Measurements from ENCODE around the gene BIRC7.

Gene BIRC7, protein sequence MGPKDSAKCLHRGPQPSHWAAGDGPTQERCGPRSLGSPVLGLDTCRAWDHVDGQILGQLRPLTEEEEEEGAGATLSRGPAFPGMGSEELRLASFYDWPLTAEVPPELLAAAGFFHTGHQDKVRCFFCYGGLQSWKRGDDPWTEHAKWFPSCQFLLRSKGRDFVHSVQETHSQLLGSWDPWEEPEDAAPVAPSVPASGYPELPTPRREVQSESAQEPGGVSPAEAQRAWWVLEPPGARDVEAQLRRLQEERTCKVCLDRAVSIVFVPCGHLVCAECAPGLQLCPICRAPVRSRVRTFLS

DNA sequence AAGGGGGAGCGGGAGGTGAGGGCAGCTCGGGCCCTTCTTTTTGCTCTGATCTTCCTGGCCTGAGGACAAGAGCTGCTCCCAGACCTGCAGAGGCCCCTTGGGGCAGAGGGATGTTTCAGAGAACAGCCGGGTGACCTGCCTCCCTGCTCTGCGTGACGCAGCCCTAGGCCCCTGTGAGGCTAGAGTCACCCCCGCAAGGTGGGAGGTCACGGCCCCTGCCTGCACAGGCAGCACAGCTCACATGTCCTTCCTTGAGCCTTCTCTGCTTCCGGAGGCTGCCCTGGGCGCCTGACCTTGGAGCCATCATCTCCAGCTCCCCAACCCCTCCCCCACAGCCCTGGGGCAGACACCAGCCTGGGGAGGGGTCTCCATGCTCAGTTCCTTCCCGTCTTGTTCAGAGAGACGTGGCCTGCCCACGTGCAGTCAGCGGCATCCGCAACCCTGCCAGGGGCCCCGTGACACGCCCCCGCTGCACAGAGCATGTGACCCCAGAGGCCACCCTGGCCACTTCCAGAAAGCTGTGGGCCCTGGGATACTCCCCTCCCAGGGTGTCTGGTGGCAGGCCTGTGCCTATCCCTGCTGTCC lies at the start of gene BIRC7:
Gene BIRC7 (plus strand): TSS at position 507 of the 585 bp plus-strand sequence. CDS start 192 bp downstream, outside the sequence.
- H3K27me3 ChIP-seq (ENCODE audit: insufficient read depth, low read length), result peaks cover 6% of the 10 kb centered on the region; the same call in 1 of the 2 replicates
- H3K9ac ChIP-seq (ENCODE audit: low read depth, low read length), result no peak within 1 kb of the TSS
- H3K4me3 ChIP-seq (ENCODE audit: low read length), result peak within 1 kb of the TSS; percentile 40; the same call in 1 of the 2 replicates
- H3K36me3 ChIP-seq (ENCODE audit: insufficient read depth, low read depth, low read length), result no peaks in the 10 kb centered on the region
- no peak within 1 kb of the TSS for H3K27ac ChIP-seq (ENCODE audit: low read length)
- H3K4me1 ChIP-seq (ENCODE audit: insufficient read depth, low read length), result peaks cover 3% of the 10 kb centered on the region; the same call in 1 of the 2 replicates
- no peaks in the 10 kb centered on the region for H3K9me3 ChIP-seq (ENCODE audit: insufficient read depth, low read depth, low read length)

DNA sequence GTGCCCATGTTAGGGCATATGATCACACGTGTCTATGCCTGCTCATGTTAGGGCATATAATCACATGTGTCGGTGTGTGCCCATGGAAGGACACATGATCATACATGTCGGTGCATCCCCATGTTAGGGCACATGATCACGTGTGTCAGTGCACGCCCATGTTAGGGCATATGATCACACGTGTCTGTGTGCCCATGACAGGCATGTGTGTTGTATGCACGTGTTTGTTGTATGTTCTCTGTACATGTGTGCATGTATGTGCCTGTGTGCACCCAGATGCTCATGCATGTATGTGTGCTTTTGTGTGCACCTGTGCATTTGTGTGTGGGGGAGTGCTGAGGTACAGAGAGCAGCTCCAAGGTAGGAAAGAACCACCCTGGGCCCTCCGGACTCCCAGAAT lies 49.6 kb upstream of the BIRC7 start:
- H3K4me3 ChIP-seq (ENCODE audit: low read length), result no peak overlapping the region
- H3K27me3 ChIP-seq (ENCODE audit: insufficient read depth, low read length), result peaks cover 22% of the 10 kb centered on the region
- H3K9ac ChIP-seq (ENCODE audit: low read depth, low read length), result no peak overlapping the region
- H3K36me3 ChIP-seq (ENCODE audit: insufficient read depth, low read depth, low read length), result no peaks in the 10 kb centered on the region
- H3K9me3 ChIP-seq (ENCODE audit: insufficient read depth, low read depth, low read length), result no peaks in the 10 kb centered on the region
- no peaks in the 10 kb centered on the region for H3K4me1 ChIP-seq (ENCODE audit: insufficient read depth, low read length)
- H3K27ac ChIP-seq (ENCODE audit: low read length), result no peak overlapping the region

DNA sequence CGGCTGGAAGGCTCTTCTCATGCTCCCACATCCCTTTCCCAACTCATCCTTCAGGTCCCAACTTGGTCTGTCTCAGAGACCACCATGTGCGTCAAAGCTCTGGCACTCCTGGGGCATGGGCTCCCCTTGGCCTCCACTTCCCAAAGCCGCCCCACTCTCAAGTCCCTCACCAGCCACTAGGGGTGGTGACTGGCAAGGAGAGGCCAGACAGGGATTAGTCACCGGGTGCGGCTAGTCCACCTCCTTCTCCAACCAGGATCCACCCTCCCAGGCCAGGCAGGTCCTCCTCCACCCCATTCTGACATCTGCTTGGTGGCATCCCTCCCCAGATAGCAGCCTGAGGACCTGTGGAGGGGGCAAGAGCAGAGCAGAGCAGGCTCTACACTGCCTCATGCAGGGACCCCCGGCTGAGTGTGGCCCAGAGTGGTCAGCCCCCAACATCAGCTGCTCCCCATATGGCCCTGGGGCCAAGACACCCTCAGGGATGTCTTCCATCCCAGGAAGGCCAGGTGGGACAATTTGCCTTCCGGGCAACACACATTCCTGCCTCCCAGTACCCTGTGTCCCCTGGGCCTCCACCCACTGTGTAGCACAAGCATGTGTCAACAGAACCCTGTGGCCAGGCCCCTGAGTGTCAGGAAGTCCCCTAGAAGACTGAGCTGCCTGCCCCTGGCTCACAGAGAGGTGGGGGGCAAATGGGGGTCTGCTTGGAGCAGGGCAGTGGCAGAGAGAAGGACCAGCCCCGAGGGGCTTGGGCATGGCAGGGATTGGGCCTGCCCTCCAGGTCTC lies 49.0 kb upstream of the BIRC7 start:
- Histone ChIP-seq H3K36me3 (ENCODE audit: insufficient read depth, low read depth, low read length) (no peaks in the 10 kb centered on the region), H3K4me1 (ENCODE audit: insufficient read depth, low read length) (no peaks in the 10 kb centered on the region), H3K9ac (ENCODE audit: low read depth, low read length) (no peak overlapping the region), H3K27ac (ENCODE audit: low read length) (no peak overlapping the region), H3K4me3 (ENCODE audit: low read length) (no peak overlapping the region), H3K27me3 (ENCODE audit: insufficient read depth, low read length) (peaks cover 21% of the 10 kb centered on the region; the same call in 1 of the 2 replicates), H3K9me3 (ENCODE audit: insufficient read depth, low read depth, low read length) (no peaks in the 10 kb centered on the region)

DNA sequence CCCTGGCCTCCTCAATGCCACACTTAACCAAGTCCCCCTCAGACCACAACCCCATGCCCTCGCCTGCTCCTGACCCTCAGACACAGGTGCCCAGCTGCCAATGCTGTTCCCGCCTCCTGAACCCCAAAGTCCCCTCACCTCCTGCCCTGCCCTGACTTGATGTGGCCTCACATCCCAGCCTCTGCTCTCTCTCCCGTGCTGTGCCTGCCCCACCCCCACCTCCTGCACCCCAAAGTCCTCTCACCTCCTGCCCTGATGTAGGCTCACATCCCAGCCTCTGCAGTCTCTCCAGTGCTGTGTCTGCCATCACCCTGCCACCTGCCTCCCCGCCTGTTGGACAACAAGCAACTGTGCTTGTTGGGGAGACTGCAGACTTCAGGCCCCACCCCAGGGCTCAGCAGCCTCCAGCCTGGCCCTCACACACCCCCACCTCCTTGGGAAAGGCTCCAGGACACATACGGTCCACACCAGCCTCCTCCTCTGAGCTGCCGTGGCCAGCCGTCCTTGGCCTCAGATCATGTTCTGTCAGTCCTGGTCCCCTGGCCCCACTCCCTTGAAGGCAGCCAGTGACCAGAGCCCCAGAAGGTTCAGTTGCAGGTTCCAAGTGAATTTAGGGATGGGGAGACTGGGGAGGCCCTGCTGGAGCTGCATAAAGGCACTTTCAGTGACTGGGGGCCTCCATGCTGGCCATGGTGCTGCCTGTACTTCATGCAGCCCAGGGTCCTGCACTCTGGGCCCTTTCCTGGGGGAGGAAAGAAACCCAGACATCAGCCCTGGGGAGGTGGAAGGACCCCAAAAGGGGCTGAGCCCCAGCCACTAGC lies 48.2 kb upstream of the BIRC7 start:
- H3K9me3 ChIP-seq (ENCODE audit: insufficient read depth, low read depth, low read length), result no peaks in the 10 kb centered on the region
- no peaks in the 10 kb centered on the region for H3K4me1 ChIP-seq (ENCODE audit: insufficient read depth, low read length)
- no peak overlapping the region for H3K9ac ChIP-seq (ENCODE audit: low read depth, low read length)
- H3K27ac ChIP-seq (ENCODE audit: low read length), result no peak overlapping the region
- H3K27me3 ChIP-seq (ENCODE audit: insufficient read depth, low read length), result peaks cover 21% of the 10 kb centered on the region; the same call in 1 of the 2 replicates
- no peaks in the 10 kb centered on the region for H3K36me3 ChIP-seq (ENCODE audit: insufficient read depth, low read depth, low read length)
- H3K4me3 ChIP-seq (ENCODE audit: low read length), result no peak overlapping the region

DNA sequence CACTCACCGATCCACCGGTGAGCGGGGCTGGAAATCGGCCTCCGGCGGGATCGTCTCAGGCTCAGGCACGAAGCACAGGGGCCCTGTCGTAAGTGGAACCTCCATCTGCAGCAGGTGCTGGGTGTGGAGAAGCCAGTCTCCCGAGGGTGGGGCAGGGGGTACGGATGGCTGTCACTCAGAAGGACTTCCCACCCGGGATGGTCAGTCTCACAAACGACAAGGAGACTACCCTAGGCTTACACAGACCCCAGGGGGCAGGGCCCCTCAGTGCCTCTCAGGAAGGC lies 47.6 kb upstream of the BIRC7 start:
- H3K36me3 ChIP-seq (ENCODE audit: insufficient read depth, low read depth, low read length), result no peaks in the 10 kb centered on the region
- no peak overlapping the region for H3K9ac ChIP-seq (ENCODE audit: low read depth, low read length)
- H3K9me3 ChIP-seq (ENCODE audit: insufficient read depth, low read depth, low read length), result no peaks in the 10 kb centered on the region
- H3K4me1 ChIP-seq (ENCODE audit: insufficient read depth, low read length), result no peaks in the 10 kb centered on the region
- H3K4me3 ChIP-seq (ENCODE audit: low read length), result no peak overlapping the region
- H3K27ac ChIP-seq (ENCODE audit: low read length), result no peak overlapping the region
- H3K27me3 ChIP-seq (ENCODE audit: insufficient read depth, low read length), result peaks cover 21% of the 10 kb centered on the region; the same call in 1 of the 2 replicates

DNA sequence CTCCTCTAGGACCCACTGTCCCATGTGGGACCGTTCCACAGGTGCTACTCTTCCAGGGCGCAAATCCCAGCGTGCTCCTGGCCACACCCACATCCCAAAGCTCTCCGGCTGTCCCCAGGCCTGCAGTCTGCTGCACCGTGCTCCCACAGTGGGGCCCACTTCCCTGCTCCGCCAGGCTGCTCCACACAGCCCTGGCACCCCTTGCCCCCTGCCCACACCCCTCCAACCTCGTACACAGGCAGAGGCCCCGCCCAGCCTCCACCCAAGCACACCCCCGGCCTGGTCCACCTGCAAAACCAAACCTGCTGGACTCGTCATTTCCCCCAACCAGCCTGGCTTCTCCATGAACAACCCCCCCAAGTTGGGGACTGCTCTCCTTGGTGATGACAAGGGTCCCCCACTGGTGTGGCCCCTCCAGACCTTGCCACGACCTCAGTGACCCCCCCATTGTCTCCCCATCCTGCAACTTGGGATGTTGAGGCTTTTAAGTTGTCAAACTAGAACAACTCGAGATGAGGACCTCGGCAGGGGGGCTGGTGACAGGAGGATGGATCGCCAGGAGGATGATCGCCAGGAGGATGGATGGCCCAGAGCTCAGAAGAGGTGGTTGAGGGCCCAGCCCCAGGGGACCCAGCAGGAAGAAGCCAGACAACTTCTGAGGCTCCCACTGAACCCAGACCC lies 46.9 kb upstream of the BIRC7 start:
- H3K27me3 ChIP-seq (ENCODE audit: insufficient read depth, low read length), result peaks cover 21% of the 10 kb centered on the region; the same call in 1 of the 2 replicates
- H3K4me1 ChIP-seq (ENCODE audit: insufficient read depth, low read length), result no peaks in the 10 kb centered on the region
- H3K27ac ChIP-seq (ENCODE audit: low read length), result no peak overlapping the region
- no peaks in the 10 kb centered on the region for H3K9me3 ChIP-seq (ENCODE audit: insufficient read depth, low read depth, low read length)
- H3K9ac ChIP-seq (ENCODE audit: low read depth, low read length), result no peak overlapping the region
- H3K36me3 ChIP-seq (ENCODE audit: insufficient read depth, low read depth, low read length), result no peaks in the 10 kb centered on the region
- H3K4me3 ChIP-seq (ENCODE audit: low read length), result no peak overlapping the region

DNA sequence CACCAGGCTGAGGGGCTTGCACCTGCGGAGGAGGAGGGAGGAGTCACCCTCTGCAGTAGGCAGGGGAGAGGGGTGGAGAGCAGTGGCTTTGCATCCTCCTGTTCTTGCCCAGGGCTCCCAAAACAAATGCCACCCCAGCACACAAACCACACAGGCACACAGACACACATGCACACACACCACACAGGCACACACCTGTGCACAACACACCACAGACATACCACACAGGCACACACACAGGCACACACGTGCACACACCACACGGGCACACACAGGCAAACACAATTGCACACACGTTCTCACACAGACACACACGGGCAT lies 46.4 kb upstream of the BIRC7 start:
- no peaks in the 10 kb centered on the region for H3K9me3 ChIP-seq (ENCODE audit: insufficient read depth, low read depth, low read length)
- H3K27me3 ChIP-seq (ENCODE audit: insufficient read depth, low read length), result peaks cover 17% of the 10 kb centered on the region; the same call in 1 of the 2 replicates
- H3K4me1 ChIP-seq (ENCODE audit: insufficient read depth, low read length), result no peaks in the 10 kb centered on the region
- H3K4me3 ChIP-seq (ENCODE audit: low read length), result no peak overlapping the region
- no peaks in the 10 kb centered on the region for H3K36me3 ChIP-seq (ENCODE audit: insufficient read depth, low read depth, low read length)
- no peak overlapping the region for H3K9ac ChIP-seq (ENCODE audit: low read depth, low read length)
- no peak overlapping the region for H3K27ac ChIP-seq (ENCODE audit: low read length)

DNA sequence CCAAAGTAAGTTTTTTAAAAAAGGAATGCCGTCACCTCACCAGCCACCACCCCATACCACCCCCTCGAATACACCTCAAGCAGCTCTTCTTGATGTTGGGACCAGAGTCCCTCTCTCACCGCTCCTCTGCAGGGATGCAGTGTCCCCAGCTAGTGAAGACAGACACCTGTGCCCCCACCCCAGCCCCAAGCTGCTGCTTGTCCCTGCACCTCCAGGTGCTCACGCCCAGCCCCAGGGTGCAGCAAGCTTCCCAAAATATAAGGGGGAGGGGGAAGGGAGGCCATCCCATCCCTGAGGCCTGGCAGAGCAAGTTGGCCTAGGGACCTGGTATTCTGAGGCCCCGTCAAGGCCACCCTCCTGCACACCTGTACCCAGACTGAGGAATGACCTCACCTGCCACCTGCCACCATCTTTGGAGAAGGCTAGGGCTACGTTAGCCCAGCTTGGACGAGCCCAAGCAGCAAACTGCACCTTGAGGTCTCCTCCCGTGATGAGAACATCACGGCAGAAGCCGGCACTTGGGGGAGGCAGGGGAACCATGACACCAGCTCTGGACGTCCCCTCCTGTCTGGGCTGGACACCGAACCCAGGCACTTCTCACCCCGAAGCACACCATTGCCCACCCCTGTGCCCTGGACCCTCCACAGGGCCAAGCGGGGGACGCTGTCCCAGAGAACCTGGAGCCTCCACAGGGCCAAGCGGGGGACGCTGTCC lies 45.7 kb upstream of the BIRC7 start:
- Histone ChIP-seq H3K4me1 (ENCODE audit: insufficient read depth, low read length) (no peaks in the 10 kb centered on the region), H3K9ac (ENCODE audit: low read depth, low read length) (no peak overlapping the region), H3K9me3 (ENCODE audit: insufficient read depth, low read depth, low read length) (no peaks in the 10 kb centered on the region), H3K27me3 (ENCODE audit: insufficient read depth, low read length) (peaks cover 11% of the 10 kb centered on the region; the same call in 1 of the 2 replicates), H3K27ac (ENCODE audit: low read length) (no peak overlapping the region), H3K4me3 (ENCODE audit: low read length) (no peak overlapping the region), H3K36me3 (ENCODE audit: insufficient read depth, low read depth, low read length) (peaks cover 4% of the 10 kb centered on the region; the same call in 1 of the 2 replicates)

DNA sequence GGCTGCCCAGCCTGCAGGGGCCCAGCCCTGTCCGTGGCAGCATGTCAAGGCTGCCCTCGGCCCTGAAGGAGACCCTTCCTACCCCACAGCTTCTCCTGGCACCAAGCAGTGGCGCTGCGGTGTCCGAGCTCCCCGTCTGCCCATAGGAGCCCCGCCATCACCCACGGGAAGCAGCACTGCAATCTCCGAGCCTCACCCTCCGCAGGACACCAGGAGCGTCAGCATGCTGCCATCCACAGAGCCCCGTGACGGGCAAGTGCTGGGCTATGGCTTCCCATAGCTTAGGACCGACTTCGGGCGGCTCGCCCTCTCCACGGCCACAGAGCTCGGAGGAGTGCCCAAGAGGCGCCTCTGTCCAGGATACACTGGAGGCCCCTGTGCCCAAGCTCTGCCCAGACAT lies 44.9 kb upstream of the BIRC7 start:
- Histone ChIP-seq H3K9ac (ENCODE audit: low read depth, low read length) (no peak overlapping the region), H3K27me3 (ENCODE audit: insufficient read depth, low read length) (peaks cover 8% of the 10 kb centered on the region; the same call in 1 of the 2 replicates), H3K36me3 (ENCODE audit: insufficient read depth, low read depth, low read length) (peaks cover 12% of the 10 kb centered on the region), H3K4me3 (ENCODE audit: low read length) (no peak overlapping the region), H3K27ac (ENCODE audit: low read length) (no peak overlapping the region), H3K4me1 (ENCODE audit: insufficient read depth, low read length) (no peaks in the 10 kb centered on the region), H3K9me3 (ENCODE audit: insufficient read depth, low read depth, low read length) (no peaks in the 10 kb centered on the region)

DNA sequence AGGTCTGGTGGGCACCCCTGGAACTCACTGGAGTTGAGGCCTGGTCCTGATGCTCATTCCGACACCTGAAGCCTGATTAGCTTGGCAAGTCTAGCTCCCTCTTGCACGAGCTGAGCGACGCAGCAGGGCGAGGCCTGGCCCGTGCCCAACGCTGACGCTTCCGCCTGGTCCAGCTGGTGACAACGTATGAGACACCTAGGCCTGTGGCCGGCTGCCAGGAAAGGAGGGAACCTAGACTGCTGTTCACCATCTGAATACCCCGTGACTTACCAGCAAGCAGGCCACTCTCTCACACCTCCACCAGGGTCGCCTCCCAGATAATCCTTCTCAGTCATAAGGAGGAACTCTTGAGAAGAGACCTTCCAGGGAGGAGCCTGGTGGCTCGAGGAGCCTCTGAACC lies 44.3 kb upstream of the BIRC7 start:
- Histone ChIP-seq H3K4me3 (ENCODE audit: low read length) (no peak overlapping the region), H3K4me1 (ENCODE audit: insufficient read depth, low read length) (no peaks in the 10 kb centered on the region), H3K9ac (ENCODE audit: low read depth, low read length) (no peak overlapping the region), H3K36me3 (ENCODE audit: insufficient read depth, low read depth, low read length) (peaks cover 18% of the 10 kb centered on the region), H3K27ac (ENCODE audit: low read length) (no peak overlapping the region), H3K27me3 (ENCODE audit: insufficient read depth, low read length) (peaks cover 8% of the 10 kb centered on the region; the same call in 1 of the 2 replicates), H3K9me3 (ENCODE audit: insufficient read depth, low read depth, low read length) (no peaks in the 10 kb centered on the region)
